GM10847 (cell line): ENCODE measurements around the gene UBQLN4.

Experiments
- POLR2A ChIP-seq: IDR thresholded peaks from 2 replicates; pipeline ENCODE4 v1.6.1; 2011; ENCODE audit not compliant: insufficient read length; ENCODE audit errors: extremely low read depth

The UBQLN4 gene

GRCh38 chr1:156019946-156020292 is 33.7 kb downstream of the UBQLN4 start:
- TF ChIP-seq POLR2A, result no peak

GRCh38 chr1:156014829-156015228 is 38.8 kb downstream of the UBQLN4 start:
- TF ChIP-seq POLR2A, result no peak

- no peak for TF ChIP-seq POLR2A
Measured at GRCh38 chr1:156012051-156012817, 41.4 kb downstream of the UBQLN4 start.

GRCh38 chr1:156009404-156009803 is 44.2 kb downstream of the UBQLN4 start:
- TF ChIP-seq POLR2A, result no peak

GRCh38 chr1:156006666-156007376 is 46.8 kb downstream of the UBQLN4 start:
- no peak for TF ChIP-seq POLR2A

GRCh38 chr1:156004843-156005584 is 48.6 kb downstream of the UBQLN4 start:
- no peak for TF ChIP-seq POLR2A

- no peak for TF ChIP-seq POLR2A
Measured at GRCh38 chr1:156003923-156004188, 49.7 kb downstream of the UBQLN4 start.

- TF ChIP-seq POLR2A, result no peak
Measured at GRCh38 chr1:156002188-156002911, 51.2 kb downstream of the UBQLN4 start.

- TF ChIP-seq POLR2A, result no peak
Measured at GRCh38 chr1:156001662-156002171, 51.9 kb downstream of the UBQLN4 start.

- TF ChIP-seq POLR2A, result no peak
Measured at GRCh38 chr1:156001021-156001661, 52.5 kb downstream of the UBQLN4 start.

GRCh38 chr1:155999964-156000363 is 53.6 kb downstream of the UBQLN4 start:
- no peak for TF ChIP-seq POLR2A

GRCh38 chr1:155996166-155996565 is 57.4 kb downstream of the UBQLN4 start:
- no peak for TF ChIP-seq POLR2A

- no peak for TF ChIP-seq POLR2A
Measured at GRCh38 chr1:155993595-155993994, 60.0 kb downstream of the UBQLN4 start.

GRCh38 chr1:155990005-155990739 is 63.4 kb downstream of the UBQLN4 start:
- no peak for TF ChIP-seq POLR2A

- no peak for TF ChIP-seq POLR2A
Measured at GRCh38 chr1:155989242-155990004, 64.2 kb downstream of the UBQLN4 start.
